ENCODE measurements around the gene REG1B. TPM values are rescaled to one million over a fixed set of nuclear protein-coding genes. Genes with fewer than 3 reads are reported as not detected.
A peak's percentile ranks its signal among the peaks of the same experiment; 100 is the strongest.

The REG1B gene
- total RNA-seq = 1,000 to 10,000 TPM in 1 of 4 donors, 100 to 1,000 TPM in 1, 10 to 100 TPM in 2; 45.4 to 2,308 (median 89.0) TPM

GRCh38 chr2:79087785-79088364 lies at the start of gene REG1B:
TSS of gene REG1B (minus strand) at chr2:79087993. CDS start at chr2:79087612, 381 bp downstream.
- peak in 1 of 3 donors; percentile 48 for DNase-seq
- no peaks in the 10 kb centered on the region for H3K27me3 ChIP-seq
- TF ChIP-seq CTCF (IDR thresholded peaks at IDR 0.05) = peak in 2 of 6 experiments; percentile 15 to 17
- no peak for TF ChIP-seq POLR2A (IDR thresholded peaks at IDR 0.05)
- H3K36me3 ChIP-seq = no peaks in the 10 kb centered on the region
- H3K9me3 ChIP-seq = no peaks in the 10 kb centered on the region
- H3K27ac ChIP-seq = no peak within 1 kb of the TSS
- no peak within 1 kb of the TSS for H3K4me3 ChIP-seq
- H3K4me1 ChIP-seq = peaks cover 0 to 4% (median 0%) of the 10 kb centered on the region in 4 donors

GRCh38 chr2:79131687-79132086 lies 43.9 kb upstream of the REG1B start:
- Histone ChIP-seq H3K4me1 (no peaks in the 10 kb centered on the region), H3K27ac (no peak overlapping the region), H3K36me3 (no peaks in the 10 kb centered on the region), H3K27me3 (no peaks in the 10 kb centered on the region), H3K4me3 (no peak overlapping the region), H3K9me3 (no peaks in the 10 kb centered on the region)
- no peak for DNase-seq
- TF ChIP-seq POLR2A (IDR thresholded peaks at IDR 0.05) (no peak), CTCF (IDR thresholded peaks at IDR 0.05) (peak in 2 of 6 experiments; percentile 26 to 38)

- DNase-seq = no peak
- H3K27me3 ChIP-seq = no peaks in the 10 kb centered on the region
- TF ChIP-seq CTCF (IDR thresholded peaks at IDR 0.05) (no peak), POLR2A (IDR thresholded peaks at IDR 0.05) (no peak)
- H3K27ac ChIP-seq = no peak overlapping the region
- no peaks in the 10 kb centered on the region for H3K36me3 ChIP-seq
- no peaks in the 10 kb centered on the region for H3K4me1 ChIP-seq
- no peak overlapping the region for H3K4me3 ChIP-seq
- H3K9me3 ChIP-seq = no peaks in the 10 kb centered on the region
Measured at GRCh38 chr2:79129804-79130203, 42.0 kb upstream of the REG1B start.

GRCh38 chr2:79129260-79129659 lies 41.5 kb upstream of the REG1B start:
- no peaks in the 10 kb centered on the region for H3K9me3 ChIP-seq
- H3K4me3 ChIP-seq = no peak overlapping the region
- H3K36me3 ChIP-seq = no peaks in the 10 kb centered on the region
- no peaks in the 10 kb centered on the region for H3K4me1 ChIP-seq
- no peak for DNase-seq
- H3K27ac ChIP-seq = no peak overlapping the region
- no peaks in the 10 kb centered on the region for H3K27me3 ChIP-seq
- TF ChIP-seq CTCF (IDR thresholded peaks at IDR 0.05) (no peak), POLR2A (IDR thresholded peaks at IDR 0.05) (no peak)

GRCh38 chr2:79128406-79128805 lies 40.6 kb upstream of the REG1B start:
- H3K9me3 ChIP-seq = no peaks in the 10 kb centered on the region
- H3K4me1 ChIP-seq = no peaks in the 10 kb centered on the region
- H3K4me3 ChIP-seq = no peak overlapping the region
- H3K36me3 ChIP-seq = no peaks in the 10 kb centered on the region
- H3K27me3 ChIP-seq = no peaks in the 10 kb centered on the region
- H3K27ac ChIP-seq = no peak overlapping the region
- DNase-seq = no peak
- TF ChIP-seq CTCF (IDR thresholded peaks at IDR 0.05) (no peak), POLR2A (IDR thresholded peaks at IDR 0.05) (no peak)

- no peak for DNase-seq
- Histone ChIP-seq H3K36me3 (no peaks in the 10 kb centered on the region), H3K27ac (no peak overlapping the region), H3K4me3 (no peak overlapping the region), H3K4me1 (no peaks in the 10 kb centered on the region), H3K27me3 (no peaks in the 10 kb centered on the region), H3K9me3 (no peaks in the 10 kb centered on the region)
- no peak for TF ChIP-seq CTCF (IDR thresholded peaks at IDR 0.05)
- TF ChIP-seq POLR2A (IDR thresholded peaks at IDR 0.05) = no peak
Measured at GRCh38 chr2:79125721-79125985, 37.9 kb upstream of the REG1B start.
